ENCODE results near the gene PTPRD.

- TF ChIP-seq POLR2AphosphoS5 (IDR thresholded peaks at IDR 0.05; ENCODE audit: low read depth, low read length) (no peak), REST (IDR thresholded peaks at IDR 0.05; ENCODE audit: insufficient read depth in 1 of 2, low read depth in 2 of 2, low read length in 2 of 2) (no peak), FOXP2 (optimal IDR thresholded peaks at IDR 0.05; ENCODE audit: borderline replicate concordance, extremely low read depth, extremely low read length, insufficient read depth) (no peak), TAF1 (IDR thresholded peaks at IDR 0.05; ENCODE audit: borderline replicate concordance, insufficient read depth, low read length) (no peak), SIN3A (IDR thresholded peaks at IDR 0.05; ENCODE audit: borderline replicate concordance, insufficient read depth, low read length) (no peak)
Measured at GRCh38 chr9:8576741-8577140, 2036.1 kb downstream of the PTPRD start.

Measured in PFSK-1 (cell line).